HG03139 (cell line): ENCODE data around the gene AMZ2.
"Not testable (repeated sequence)": the region's sequence is repeated elsewhere in the genome, so short reads cannot be mapped to it uniquely, and the experiment has no call there.

Experiments used
- ATAC-seq: cut with Tn5 transposase; IDR thresholded peaks from one replicate; pipeline ENCODE4 v1.9.1; 2021; ENCODE audit not compliant: unreplicated experiment

The AMZ2 gene, protein sequence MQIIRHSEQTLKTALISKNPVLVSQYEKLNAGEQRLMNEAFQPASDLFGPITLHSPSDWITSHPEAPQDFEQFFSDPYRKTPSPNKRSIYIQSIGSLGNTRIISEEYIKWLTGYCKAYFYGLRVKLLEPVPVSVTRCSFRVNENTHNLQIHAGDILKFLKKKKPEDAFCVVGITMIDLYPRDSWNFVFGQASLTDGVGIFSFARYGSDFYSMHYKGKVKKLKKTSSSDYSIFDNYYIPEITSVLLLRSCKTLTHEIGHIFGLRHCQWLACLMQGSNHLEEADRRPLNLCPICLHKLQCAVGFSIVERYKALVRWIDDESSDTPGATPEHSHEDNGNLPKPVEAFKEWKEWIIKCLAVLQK

GRCh38 chr17:68247445-68248198 lies at the start of gene AMZ2:
TSS of gene AMZ2 (plus strand) at chr17:68248043. CDS start at chr17:68250188, 2,145 bp downstream.
- ATAC-seq, result peak; percentile 90

GRCh38 chr17:68198931-68199836 lies 48.7 kb upstream of the AMZ2 start:
- no peak for ATAC-seq

DNA sequence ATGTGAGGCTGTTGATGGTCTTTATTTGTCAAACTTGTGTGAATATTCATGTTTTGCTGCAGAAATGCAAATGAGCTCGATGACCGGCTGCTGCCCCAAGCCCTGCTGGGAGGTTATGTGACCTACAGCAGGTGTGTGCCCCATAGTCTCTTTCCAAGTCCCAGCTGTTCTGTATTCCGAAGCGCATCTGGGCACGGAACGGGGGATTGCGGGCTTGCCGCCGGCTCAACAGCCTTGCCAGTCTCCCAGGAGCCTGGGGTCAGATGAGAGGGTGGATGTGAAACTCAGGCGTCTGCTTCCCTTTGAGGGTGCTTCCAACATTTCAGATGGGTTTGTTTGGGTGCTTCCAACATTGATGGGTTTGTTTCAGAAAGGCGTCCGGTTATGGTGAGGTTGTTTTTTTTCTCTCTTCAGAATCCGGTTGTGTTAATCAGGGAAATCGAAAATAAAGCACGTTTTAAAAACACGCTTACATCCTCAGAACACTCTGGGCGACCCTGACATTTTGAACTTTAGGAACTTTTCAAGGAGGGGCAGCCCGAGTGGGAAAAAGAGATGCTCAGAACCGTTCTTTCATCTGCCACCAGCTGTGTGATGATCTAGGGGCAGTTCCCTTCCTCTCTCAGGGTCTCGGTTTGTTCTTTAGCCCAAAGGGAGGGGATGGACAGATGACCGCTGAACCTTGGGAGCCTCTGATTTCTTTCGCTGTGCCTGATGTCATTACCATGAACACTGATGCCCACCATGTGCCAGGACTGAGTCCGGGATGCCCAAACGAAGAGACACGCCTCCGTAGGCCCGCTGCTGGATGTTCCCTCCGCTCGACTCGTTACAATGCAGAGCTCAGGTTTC lies 47.8 kb upstream of the AMZ2 start:
- ATAC-seq, result no peak

DNA sequence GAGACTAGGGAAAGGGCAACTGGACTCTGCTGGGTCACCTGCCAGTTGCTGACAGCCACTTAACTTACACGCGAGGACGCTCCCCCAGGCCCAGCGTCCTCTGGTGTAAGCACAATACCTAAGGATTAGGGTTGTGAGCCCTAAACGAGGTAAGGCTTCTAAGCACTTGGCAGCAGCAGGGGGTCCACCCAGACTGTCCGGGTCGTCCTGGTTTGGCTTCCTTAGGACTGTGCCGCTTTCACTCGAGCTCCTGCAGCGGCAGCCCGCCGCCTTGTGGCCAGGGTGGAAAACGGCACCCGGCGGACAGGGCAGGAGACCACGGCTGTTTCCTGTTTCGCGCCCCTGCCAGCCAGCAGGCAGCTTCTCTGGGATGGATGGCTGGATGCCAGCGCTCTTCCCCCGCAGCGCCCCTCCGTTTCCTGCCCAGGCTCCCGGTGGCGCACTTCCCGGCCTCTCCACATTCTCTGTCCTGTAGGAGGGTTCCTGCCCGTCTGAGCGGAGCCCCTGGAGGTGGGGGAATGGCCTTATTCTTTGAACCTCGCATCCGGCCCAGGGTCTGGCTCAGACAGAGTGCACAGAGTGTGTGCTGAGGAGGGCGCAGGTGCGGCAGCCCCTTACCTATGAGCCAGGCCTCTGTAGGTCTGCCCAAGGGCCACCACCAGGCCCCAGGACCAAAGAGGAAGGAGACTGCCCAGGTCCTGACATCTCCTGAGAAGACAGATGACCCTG lies 47.0 kb upstream of the AMZ2 start:
- ATAC-seq, result no peak

- not testable (repeated sequence) for ATAC-seq
These were observed 46.4 kb upstream of the AMZ2 start for GRCh38 chr17:68201418-68201771.

- not testable (repeated sequence) for ATAC-seq
These were observed 45.5 kb upstream of the AMZ2 start for GRCh38 chr17:68202321-68202720.

DNA sequence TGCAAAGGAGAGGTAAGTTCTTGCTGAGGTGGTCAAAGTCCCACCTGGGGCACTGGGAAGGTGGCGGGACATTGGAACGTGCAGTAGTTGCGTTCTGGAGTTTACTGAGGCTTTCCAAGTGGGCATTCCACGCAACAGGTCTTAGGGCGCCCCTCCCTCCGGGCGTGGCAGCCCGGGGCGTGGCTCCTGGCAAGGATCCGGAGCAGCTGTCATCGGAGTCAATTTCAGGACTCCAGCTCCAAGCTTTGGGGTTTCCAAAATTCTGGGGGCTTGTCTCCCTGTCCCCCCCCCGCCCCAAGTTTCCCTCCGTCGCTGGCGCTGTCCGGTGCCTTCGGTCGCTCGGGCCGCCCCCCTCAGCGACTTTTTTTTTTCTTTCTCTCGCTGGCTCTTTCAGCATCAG lies 43.1 kb upstream of the AMZ2 start:
- ATAC-seq, result no peak

GRCh38 chr17:68205251-68205807 lies 42.5 kb upstream of the AMZ2 start:
- ATAC-seq, result peak; percentile 90

- peak; percentile 31 for ATAC-seq
These were observed 41.8 kb upstream of the AMZ2 start for GRCh38 chr17:68205808-68206720.

DNA sequence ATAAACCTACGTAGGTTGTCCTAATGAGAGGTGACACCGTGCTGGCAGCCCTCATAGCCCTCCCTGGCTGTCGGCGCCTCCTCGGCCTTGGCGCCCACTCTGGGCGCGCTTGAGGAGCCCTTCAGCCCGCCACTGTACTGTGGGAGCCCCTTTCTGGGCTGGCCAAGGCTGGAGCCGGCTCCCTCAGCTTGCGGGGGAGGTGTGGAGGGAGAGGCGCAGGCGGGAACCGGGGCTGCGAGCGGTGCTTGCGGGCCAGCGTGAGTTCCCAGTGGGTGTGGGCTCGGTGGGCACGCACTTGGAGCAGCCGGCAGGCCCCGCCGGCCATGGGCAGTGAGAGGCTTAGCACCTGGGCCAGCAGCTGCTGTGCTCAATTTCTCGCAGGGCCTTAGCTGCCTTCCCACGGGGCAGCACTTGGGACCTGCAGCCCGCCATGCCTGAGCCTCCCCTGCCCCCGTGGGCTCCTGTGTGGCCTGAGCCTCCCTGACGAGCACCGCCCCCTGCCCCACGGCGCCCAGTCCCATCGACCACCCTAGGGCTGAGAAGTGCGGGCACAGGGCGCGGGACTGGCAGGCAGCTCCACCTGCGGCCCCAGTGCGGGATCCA lies 40.1 kb upstream of the AMZ2 start:
- no peak for ATAC-seq

- ATAC-seq, result not testable (repeated sequence)
These were observed 39.2 kb upstream of the AMZ2 start for GRCh38 chr17:68208651-68209050.

DNA sequence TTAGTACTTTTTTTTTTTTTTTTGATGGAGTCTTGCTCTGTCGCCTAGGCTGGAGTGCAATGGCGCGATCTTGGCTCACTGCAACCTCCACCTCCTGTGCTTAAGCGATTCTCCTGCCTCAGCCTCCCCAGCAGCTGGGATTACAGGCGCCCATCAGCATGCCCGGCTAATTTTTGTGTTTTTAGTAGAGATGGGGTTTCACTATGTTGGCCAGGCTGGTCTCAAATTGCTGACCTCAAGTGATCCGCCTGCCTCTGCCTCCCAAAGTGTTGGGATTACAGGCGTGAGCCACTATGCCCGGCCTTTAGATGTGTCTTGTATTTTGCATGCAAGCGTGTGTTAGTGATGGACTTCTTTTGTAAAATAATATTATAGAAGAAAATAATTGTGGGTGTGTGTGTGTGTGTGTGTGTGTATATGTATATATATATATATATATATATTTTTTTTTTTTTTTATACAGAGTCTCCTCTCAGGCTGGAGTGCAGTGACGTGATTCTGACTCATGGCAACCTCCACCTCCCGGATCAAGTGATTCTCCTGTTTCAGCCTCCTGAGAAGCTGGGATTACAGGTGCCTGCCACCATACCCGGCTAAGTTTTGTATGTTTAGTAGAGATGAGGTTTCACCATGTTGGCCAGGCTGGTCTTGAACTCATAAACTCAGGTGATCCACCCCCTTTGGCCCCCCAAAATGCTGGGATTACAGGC lies 38.5 kb upstream of the AMZ2 start:
- not testable (repeated sequence) for ATAC-seq

GRCh38 chr17:68210570-68211315 lies 37.1 kb upstream of the AMZ2 start:
- ATAC-seq, result no peak

GRCh38 chr17:68213428-68214411 lies 34.1 kb upstream of the AMZ2 start:
- ATAC-seq, result not testable (repeated sequence)

- ATAC-seq, result not testable (repeated sequence)
These were observed 32.4 kb upstream of the AMZ2 start for GRCh38 chr17:68215453-68215852.
